Measurements from ENCODE around the gene DUOXA2. TPM values are rescaled to one million over a fixed set of nuclear protein-coding genes. Genes with fewer than 3 reads are reported as not detected.
"Not testable (repeated sequence)": the region's sequence is repeated elsewhere in the genome, so short reads cannot be mapped to it uniquely, and the experiment has no call there.

The DUOXA2 gene
- total RNA-seq, 2 donors from 2014 or later, result 30.2 to 48.5 TPM

DNA sequence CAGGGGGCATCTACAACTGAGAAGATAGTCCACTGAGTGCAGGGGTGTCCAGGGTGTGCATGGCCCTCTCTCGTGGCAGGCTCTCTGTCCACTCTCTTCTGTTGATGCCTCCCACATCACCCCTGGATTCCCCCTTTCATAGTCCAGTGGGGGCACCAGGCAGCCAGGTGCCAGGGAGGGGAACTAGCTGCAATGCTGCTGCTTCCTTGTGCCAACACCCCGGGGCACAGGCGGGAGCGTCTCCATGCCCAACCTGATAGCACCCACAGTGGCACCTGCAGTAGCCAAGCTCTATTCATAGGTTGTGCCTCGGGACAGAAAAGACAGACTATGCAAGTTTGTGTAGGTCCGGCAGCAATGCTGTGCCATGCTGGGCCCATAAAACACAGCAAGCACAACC lies 11.9 kb upstream of the DUOXA2 start:
- H3K9me3 ChIP-seq, result no peaks in the 10 kb centered on the region
- H3K4me3 ChIP-seq, result no peak overlapping the region
- no peaks in the 10 kb centered on the region for H3K4me1 ChIP-seq
- DNase-seq, result no peak
- no peak overlapping the region for H3K27ac ChIP-seq
- intact Hi-C loops (cut with DNase I), result no loop called here
- TF ChIP-seq, protein P1, sequence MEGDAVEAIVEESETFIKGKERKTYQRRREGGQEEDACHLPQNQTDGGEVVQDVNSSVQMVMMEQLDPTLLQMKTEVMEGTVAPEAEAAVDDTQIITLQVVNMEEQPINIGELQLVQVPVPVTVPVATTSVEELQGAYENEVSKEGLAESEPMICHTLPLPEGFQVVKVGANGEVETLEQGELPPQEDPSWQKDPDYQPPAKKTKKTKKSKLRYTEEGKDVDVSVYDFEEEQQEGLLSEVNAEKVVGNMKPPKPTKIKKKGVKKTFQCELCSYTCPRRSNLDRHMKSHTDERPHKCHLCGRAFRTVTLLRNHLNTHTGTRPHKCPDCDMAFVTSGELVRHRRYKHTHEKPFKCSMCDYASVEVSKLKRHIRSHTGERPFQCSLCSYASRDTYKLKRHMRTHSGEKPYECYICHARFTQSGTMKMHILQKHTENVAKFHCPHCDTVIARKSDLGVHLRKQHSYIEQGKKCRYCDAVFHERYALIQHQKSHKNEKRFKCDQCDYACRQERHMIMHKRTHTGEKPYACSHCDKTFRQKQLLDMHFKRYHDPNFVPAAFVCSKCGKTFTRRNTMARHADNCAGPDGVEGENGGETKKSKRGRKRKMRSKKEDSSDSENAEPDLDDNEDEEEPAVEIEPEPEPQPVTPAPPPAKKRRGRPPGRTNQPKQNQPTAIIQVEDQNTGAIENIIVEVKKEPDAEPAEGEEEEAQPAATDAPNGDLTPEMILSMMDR (IDR thresholded peaks at IDR 0.05), result no peak
- no peaks in the 10 kb centered on the region for H3K27me3 ChIP-seq
- H3K36me3 ChIP-seq, result no peaks in the 10 kb centered on the region
- H3K9ac ChIP-seq (ENCODE audit: low read depth in 2 of 2, low read length in 2 of 2), result no peak overlapping the region

DNA sequence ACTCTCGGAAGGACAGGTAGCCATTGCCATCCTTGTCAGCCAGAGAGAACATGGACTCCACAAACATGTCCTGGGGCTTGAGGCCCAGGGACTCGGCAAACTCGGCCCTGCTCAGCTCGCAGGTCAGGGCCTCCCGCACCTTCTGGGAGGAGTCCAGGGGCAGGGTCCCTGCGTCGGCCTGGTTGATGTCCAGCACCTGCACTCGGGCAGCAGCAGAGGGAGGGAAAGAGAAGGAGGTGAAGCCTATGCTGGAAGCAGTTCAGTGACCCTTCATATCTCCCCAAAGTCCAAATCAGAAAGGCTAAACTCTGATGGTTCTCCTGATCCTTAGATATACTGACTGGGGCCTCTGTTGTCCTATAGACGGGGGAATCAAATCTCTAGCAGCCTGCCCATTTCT lies 10.0 kb upstream of the DUOXA2 start:
- DNase-seq; H3K9ac ChIP-seq (ENCODE audit: low read depth in 2 of 2, low read length in 2 of 2); intact Hi-C loops (cut with DNase I); H3K27ac ChIP-seq; H3K4me1 ChIP-seq; H3K36me3 ChIP-seq; H3K9me3 ChIP-seq; H3K27me3 ChIP-seq; H3K4me3 ChIP-seq: not testable (repeated sequence)

DNA sequence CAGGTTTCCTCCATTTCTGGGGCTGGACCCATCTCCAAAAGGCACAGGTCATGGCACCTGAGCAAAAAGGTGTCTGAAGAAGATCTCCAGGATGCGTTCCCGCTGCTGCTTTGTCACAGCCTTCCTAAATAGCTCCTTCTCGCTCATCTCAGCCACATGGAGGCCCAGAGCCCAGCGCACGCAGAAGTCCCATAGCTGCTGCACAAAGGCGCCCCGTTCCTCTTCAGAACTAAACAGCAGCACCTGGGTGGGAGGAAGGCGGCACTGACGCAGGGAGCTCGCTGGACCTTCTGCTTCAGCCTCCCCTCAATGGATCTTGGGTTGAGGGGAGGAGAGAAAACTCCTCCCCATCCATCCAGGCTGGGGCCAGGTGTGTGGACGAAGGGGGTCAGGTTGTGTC lies 8.5 kb upstream of the DUOXA2 start:
- intact Hi-C loops (cut with DNase I), result no loop called here
- H3K36me3 ChIP-seq, result no peaks in the 10 kb centered on the region
- H3K27ac ChIP-seq, result no peak overlapping the region
- TF ChIP-seq, protein P1 (IDR thresholded peaks at IDR 0.05), result no peak
- no peak overlapping the region for H3K4me3 ChIP-seq
- H3K4me1 ChIP-seq, result no peaks in the 10 kb centered on the region
- no peak for DNase-seq
- no peaks in the 10 kb centered on the region for H3K9me3 ChIP-seq
- H3K27me3 ChIP-seq, result no peaks in the 10 kb centered on the region
- no peak overlapping the region for H3K9ac ChIP-seq (ENCODE audit: low read depth in 2 of 2, low read length in 2 of 2)

DNA sequence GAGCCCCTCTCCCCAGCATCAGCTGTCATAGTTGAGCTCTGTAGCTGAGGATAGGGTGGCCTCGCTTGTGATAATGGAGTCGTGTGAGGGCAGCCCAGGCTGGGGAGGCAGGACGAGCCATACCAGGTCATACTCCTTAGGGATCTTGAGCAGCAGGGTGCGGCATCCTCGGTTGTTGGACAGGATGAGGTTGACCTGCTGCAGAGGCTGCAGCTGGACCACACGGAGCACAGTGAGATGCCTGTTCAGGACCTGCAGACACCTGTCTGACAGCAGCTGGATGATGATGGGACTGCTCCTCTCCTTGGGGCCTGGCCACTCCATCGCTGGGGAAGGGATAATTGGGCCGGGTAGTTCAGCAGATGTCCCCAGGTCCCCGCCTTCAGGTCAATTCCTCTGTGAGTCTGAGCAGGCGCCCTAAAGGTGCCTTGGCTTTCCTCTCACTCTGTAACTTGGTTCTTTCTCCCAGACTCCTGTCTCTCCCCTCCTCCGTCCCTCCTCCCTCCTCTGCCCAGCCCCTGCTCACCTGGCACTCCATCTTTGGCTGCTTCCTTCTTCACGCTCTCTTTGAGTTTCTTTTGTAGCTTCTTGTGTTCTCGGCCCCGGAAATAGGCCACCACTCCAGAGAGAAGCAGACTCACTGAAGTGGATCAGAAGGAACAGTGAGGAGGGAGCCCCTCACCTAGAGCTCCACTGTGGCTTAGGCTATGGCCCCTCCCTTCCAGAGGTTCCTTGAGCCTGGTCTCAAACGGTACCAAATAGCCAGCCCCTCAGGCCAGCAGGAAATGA lies 7.9 kb upstream of the DUOXA2 start:
- intact Hi-C loops (cut with DNase I), result no loop called here
- no peak overlapping the region for H3K9ac ChIP-seq (ENCODE audit: low read depth in 2 of 2, low read length in 2 of 2)
- no peaks in the 10 kb centered on the region for H3K27me3 ChIP-seq
- no peaks in the 10 kb centered on the region for H3K4me1 ChIP-seq
- no peaks in the 10 kb centered on the region for H3K36me3 ChIP-seq
- TF ChIP-seq, protein P1 (IDR thresholded peaks at IDR 0.05), result no peak
- DNase-seq, result no peak
- H3K27ac ChIP-seq, result no peak overlapping the region
- no peaks in the 10 kb centered on the region for H3K9me3 ChIP-seq
- H3K4me3 ChIP-seq, result no peak overlapping the region

DNA sequence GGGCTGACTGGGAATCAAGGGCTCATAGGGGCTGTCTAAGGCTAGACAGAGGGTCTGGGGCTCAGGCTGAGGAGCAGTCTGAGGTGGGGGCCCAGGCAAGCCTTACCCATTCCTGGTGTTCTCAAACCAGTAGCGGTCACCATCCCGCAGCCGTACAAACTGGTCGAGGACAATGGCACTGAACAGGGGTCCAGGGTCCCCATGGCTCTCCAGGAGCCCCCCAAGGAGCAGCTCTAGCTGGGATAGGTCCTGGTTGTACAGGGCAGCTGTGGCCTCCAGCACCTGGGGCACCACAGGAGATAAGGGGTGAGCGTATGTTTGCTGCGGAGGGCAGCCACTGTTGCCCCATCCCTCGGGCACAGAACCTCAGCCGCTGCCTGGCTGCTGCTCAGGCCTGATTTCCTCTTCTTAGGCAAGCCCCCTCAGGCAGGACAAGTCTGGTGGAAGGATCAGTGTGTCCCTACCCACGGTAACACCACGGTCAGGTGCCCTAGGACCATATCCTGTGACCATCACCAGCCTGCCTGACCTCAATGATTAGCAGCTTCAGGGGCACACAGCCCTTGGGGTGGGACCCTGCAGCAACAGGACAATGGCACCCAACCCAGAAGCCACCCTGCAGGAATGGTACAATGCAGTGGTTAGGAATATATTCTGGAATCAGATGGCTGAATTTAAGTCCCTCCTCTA lies 6.0 kb upstream of the DUOXA2 start:
- H3K27me3 ChIP-seq, result peaks cover 16% of the 10 kb centered on the region
- intact Hi-C loops (cut with DNase I), result no loop called here
- DNase-seq, result no peak
- H3K4me1 ChIP-seq, result no peaks in the 10 kb centered on the region
- TF ChIP-seq, protein P1 (IDR thresholded peaks at IDR 0.05), result no peak
- H3K9ac ChIP-seq (ENCODE audit: low read depth in 2 of 2, low read length in 2 of 2), result no peak overlapping the region
- H3K27ac ChIP-seq, result no peak overlapping the region
- no peaks in the 10 kb centered on the region for H3K36me3 ChIP-seq
- H3K4me3 ChIP-seq, result no peak overlapping the region
- H3K9me3 ChIP-seq, result no peaks in the 10 kb centered on the region

DNA sequence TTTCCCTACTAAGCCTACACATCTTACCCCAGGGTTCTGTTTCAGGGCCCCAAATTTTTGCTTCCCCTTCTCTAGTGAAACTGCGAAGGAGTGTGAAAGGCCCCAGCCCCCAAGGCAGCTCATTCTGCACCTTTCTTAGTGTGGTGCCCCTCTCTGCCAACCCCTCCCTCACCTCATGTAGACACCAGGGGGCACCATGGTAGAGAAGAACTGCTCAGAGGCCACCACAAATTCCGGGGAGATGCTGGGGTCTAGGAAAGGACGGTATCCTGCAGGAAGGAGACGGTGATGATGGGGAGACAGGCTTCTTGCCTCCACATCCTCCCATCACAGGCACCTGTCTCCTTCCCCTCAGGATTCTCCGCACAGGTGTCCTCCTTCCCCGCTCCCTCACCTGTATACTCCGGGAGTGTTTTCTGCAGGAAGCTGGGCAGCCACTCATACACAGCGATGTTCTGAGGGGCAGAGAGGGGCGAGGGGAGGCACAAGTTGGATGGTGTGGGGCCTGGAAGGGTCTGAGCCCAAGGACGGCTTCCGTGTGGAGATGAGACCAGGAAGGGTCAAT lies 3.8 kb upstream of the DUOXA2 start:
- H3K27me3 ChIP-seq, result peaks cover 37% of the 10 kb centered on the region
- H3K9ac ChIP-seq (ENCODE audit: low read depth in 2 of 2, low read length in 2 of 2), result no peak overlapping the region
- no peaks in the 10 kb centered on the region for H3K36me3 ChIP-seq
- intact Hi-C loops (cut with DNase I), result no loop called here
- H3K9me3 ChIP-seq, result no peaks in the 10 kb centered on the region
- H3K4me1 ChIP-seq, result no peaks in the 10 kb centered on the region
- TF ChIP-seq, protein P1 (IDR thresholded peaks at IDR 0.05), result no peak
- no peak overlapping the region for H3K27ac ChIP-seq
- H3K4me3 ChIP-seq, result no peak overlapping the region
- DNase-seq, result no peak
